Tongue (tissue), 2 donors: ENCODE measurements around the gene PLP2. TPM values are rescaled to one million over a fixed set of nuclear protein-coding genes. Genes with fewer than 3 reads are reported as not detected.
A peak's percentile ranks its signal among the peaks of the same experiment; 100 is the strongest.
"Not testable (repeated sequence)": the region's sequence is repeated elsewhere in the genome, so short reads cannot be mapped to it uniquely, and the experiment has no call there.

Experiments
- DNase-seq: peaks from one replicate; pipeline ENCODE4 v3.0.0-alpha.2; 2015
- total RNA-seq: library from RNA; depleted of rRNA; stranded (reverse); fragments of >200 nt; gene quantifications from one replicate; pipeline ENCODE4 v1.2.3, GENCODE V29; 2014

Gene PLP2
- total RNA-seq, 1 donor from 2014 or later = 16.5 TPM

DNA sequence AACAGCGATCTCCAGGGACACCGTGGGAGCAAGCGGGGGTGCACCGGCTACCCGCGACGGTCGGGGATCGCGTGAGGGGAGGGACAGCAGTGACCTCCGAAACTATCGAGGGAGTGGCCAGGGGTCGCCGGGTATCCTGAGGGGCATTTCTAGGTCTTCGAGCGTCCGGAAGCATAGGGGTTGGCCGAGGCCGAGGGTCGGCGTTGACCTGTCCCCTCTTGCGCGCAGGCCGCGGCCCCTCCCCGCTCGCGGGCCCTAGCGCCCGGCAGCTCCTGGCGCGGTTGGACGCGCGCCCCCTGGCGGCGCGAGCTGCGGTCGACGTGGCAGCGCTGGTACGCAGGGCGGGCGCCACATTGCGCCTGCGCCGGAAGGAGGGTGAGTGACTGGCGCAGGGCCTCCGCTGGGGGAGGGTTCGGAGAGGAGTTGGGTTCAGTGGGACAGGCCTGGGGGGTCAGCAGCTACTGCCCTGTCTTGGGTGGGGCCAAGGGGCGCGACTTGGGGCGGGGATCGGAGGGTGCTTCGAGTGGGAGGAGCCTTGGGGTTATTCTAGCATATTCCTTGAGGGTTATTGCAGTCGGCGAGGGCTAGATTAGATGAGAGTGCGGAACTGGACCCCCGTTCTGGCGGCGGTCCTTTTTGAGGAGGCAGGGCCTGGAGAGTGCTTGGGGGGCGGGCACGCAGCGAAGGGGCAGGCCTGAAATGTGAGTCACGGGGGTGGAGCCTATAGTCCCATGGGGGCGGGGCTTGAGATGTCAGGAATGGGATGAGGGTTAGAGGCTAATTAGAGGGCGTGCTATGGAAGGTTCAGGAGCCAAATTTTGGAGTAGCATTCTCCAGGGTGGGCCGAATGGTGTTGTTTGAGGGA lies 7.9 kb upstream of the PLP2 start:
- DNase-seq = peak; percentile 91

DNA sequence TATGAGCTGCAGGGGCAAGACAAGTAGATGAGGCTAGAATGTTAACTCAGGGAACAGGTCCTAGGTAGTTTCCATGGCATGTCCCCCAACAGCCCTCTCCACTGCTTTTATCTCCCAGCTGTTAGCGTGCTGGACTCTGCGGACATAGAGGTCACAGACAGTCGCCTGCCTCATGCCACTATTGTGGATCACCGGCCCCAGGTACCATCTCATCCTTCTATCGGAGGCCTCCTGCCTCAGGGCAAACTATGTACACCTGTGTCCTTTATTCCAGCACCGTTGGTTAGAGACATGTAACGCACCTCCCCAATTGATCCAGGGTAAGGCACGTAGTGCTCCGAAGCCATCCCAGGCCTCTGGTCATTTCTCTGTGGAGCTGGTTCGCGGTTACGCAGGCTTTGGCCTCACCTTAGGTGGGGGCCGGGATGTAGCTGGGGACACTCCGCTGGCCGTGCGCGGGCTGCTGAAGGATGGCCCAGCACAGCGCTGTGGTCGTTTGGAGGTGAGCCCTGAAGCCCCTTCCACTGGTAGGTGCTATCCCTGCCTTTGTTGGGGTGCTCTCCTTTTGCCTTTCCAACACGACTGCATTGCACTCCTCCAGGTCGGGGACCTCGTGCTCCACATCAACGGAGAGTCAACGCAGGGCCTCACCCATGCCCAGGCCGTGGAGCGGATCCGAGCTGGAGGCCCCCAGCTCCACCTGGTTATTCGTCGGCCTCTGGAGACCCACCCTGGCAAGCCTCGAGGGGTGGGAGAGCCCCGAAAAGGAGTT lies 6.9 kb upstream of the PLP2 start:
- no peak for DNase-seq

- peak; percentile 89 for DNase-seq
These were observed 5.5 kb upstream of the PLP2 start for GRCh38 chrX:49165901-49166881.

DNA sequence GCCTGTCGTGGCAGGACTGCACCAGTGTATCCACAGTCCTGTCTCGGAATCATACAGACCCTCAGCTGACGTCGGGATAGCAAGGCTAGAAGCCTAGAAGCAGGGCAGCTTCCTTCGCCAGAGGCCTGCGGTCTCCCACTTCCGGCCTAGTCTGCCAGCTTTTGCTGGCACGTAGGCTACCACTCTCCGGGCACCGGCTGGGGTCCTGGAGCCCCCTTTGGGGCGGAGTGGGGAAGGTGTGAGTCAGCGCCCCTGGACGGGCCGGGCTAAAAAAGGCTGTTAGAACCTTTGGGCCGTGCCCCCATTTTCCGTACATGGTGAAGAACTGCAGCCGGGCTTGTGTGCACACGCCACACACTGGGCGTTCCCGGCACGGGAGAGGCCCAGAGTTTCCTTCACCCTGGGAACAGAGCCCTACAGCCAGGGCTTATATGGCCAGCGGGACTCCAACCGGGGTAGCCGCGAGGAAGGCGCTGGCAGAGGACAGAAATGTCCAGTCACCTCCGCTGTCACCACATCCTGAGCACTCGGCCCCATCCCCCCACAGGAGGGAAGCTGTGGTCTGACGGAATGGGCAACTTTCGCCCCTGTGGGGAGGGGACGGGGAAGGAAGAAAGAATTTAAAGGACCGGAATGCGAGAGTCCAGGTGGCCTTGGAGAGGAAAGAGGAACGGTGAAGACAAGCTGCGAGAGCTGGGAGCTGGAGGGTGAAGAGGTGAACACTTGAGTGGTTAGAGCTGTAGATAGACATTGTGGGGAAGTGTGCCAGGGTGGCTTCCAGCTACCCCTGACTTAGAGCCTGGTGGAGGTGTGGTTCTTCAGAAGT lies 4.6 kb upstream of the PLP2 start:
- peak; percentile 68 for DNase-seq

DNA sequence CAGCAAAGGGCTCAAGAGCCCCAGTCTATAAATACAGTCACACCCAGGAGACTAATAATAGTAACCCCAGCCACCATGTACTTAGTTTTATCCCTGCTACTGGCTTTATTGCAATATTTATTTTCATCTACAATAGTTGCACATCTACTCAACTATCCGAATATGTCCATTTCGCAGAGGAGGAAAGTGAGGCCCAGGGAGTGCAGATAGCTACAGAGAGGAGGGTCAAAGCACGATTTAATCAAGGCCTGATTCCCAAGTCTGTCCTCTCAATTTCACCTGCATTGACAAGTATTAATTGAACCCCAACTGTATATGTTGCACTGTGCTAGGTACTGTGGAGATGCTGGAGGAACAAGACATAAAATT lies 4.0 kb upstream of the PLP2 start:
- no peak for DNase-seq

GRCh38 chrX:49172280-49172780 lies 632 bp downstream of the PLP2 start:
- peak; percentile 70 for DNase-seq

GRCh38 chrX:49173544-49173943 lies 1.8 kb downstream of the PLP2 start:
- not testable (repeated sequence) for DNase-seq

- DNase-seq = no peak
These were observed 3.0 kb downstream of the PLP2 start for GRCh38 chrX:49174723-49175122.

DNA sequence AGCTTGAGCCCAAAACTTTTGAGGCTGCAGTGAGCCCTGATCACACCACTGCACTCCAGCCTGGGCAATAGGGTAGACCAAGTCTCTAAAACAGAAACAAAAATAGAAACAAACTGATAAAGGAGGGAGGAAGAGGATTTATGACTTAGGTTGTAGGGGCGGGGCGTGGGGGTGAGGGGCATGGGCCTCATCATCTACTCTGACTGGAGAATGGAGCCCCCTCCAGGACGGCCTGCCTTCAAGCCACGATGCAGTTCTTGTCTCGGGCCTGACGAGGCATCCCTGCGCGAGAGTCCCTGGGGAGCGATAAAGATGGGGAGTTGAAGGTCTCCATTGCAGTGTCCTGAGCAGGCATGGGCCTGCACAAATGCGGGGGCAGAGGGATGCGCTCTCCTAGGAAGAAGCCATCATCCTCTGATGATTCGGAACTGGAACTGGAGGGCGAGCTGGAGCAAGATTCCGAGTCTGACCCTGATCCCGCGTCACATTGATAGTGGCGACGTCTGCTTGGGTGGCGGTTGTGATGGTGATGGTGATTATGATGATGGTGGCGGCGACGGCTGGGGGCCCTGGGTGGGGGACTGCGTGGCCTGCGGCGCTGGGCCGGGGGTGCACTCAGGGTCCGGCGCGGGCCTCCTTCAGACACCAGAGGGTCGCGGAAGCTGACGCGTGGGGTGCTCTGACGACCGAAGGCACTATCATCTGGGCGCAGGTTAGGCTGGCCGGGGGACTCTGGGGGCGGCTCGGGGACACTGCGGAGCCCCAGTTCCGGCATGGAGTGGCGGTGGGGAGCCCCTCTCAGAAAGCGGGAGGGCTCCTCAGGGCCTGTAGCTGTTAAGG lies 4.0 kb downstream of the PLP2 start:
- DNase-seq = no peak

- DNase-seq = no peak
These were observed 5.0 kb downstream of the PLP2 start for GRCh38 chrX:49176421-49177326.

DNA sequence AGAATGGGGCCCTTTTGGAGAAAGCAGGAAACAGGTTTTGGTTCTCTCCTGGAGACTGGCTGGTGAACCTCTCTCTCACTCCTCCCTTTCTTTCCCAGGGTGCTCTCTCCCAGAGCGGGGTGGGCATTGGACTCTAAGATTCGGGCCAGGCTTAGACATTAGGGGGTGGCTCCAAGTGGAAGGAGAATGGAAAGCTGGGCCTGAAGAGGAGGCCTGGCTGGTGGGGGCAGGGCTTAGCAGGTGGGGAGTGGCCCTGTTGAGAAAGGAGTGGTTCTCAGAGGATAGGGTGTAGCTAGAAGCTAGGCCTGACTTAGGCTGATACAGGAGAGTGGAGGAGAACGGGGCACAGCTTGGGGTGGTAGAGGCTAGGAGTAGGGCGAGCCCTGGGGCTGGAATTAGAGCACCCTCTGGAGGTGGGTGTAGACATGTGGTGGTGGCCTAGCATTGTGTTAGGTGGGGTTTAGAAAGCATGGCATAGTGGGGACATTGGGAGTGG lies 5.7 kb downstream of the PLP2 start:
- no peak for DNase-seq

DNA sequence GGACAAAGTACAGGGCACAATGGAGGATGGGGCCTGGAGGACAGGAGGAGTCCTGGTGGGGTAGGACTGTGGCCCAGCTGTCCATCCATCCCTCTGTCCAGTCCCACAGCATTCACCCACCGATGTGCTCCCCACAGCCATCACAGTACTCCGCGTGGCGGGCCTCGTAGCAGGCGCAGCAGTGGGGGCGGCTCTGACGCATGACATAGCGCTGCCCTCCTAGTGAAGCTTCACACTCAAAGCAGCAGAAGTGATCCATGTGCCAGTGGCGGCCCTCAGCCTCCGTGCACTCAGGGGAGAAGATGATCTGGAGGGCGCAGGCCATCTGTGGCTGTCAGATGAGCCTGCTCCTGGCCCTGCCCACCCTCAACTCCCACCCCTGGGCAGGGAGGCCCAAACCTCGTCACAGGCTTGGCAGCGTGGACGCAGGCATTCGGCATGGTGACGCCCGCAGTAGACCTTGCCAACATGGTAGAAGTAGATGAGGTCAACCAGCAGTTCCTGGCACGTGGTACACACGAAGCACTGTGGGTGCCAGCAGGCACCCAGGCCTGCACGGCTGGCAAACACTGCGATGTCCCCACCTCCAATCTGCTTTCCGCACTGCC lies 6.3 kb downstream of the PLP2 start:
- no peak for DNase-seq

DNA sequence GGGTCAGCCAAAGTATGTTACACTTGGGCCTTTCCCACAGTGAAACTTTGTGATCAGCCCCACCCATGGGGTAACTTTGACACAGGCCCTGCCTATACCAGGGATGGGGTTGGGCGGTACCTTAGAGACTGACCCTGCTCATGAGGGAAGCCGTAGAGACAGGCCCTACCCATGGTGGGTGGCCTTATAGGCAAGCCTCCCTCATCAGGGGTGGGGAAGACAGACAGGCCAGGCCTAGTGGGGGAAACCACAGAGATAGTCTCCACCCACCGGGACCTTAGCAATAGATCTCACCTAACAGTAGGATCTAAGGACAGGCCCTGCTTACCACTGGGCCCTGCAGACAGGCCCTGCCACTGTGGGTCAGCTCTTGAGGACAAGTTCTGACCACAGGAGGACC lies 6.8 kb downstream of the PLP2 start:
- DNase-seq = no peak

- DNase-seq = no peak
These were observed 7.7 kb downstream of the PLP2 start for GRCh38 chrX:49179358-49179757.

DNA sequence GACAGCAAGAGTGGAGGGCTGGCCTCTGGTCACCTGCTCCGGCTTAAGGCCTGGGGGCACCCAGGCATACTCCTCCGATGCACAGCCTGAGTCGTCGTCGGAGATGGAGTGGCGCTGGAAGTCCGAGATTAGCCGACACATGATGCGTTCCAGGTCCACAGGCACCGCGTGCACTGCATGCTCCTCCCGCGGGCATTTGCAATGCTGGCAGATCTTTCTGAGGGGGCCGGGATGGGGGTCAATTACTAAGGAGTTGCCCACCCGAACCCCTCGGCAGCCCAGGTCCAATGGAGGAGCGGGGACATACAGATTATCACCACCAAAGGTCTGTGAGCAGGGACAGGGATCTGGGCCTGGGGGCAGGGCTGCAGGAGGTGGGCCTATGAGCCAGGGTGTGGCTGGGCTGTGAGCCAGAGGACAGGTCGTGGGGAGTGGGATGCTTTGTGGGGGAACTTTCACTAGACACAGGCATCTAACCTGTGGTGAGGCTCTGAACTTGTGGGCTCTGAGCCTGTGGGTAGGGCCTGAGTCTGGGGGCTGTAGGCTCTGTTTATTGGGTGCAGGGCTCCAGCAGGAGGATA lies 12.1 kb downstream of the PLP2 start:
- DNase-seq = no peak

DNA sequence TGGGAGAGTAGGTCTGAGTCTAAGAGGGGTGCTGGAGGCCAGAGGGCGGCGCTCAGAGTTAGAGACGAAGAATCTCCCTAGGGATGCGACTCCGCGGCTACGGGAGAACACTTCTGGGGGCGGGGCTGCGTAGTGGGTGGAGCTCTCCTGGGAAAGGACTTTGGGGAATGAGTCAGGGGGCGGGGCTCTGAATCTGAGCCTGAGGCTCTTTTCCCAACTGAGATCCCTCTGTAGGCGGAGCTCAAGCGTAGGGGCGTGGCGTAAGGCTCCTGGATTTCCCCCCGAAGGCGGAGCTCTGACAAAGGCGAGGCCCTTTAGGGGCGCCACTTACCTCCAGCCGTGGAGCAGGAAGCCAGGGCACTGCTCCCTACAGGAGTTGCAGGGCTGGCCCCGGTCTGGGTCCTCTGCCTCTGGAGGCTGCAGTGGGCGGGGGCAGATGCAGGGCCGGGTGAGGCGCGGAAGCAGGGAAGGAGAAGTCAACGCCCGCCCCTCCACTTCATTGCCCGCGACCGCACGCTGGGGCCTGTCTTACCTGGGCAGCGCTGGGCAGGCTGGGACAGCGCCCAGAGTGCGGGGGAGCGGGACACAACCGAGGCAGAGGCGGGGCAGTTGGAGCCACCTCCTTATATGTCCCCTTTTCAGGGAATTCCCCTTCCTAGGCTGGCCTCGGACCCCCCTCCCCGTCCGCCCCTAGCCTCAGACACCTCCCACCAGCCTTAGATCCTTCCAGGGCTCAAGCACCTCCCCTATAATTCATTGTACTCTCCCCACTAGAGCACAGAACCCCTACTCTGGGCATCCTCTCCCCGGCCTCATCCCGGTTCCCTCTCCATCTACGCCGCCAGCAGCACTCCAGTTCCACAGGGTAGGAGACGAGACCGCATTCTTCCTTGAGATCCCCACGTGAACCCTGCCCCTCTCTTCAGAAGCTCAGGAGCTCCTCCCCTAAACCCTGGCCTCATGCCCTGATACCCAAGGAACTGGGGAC lies 12.9 kb downstream of the PLP2 start:
- peak; percentile 80 for DNase-seq
